Measurements from ENCODE around the gene PTPRA. TPM values are rescaled to one million over a fixed set of nuclear protein-coding genes. Genes with fewer than 3 reads are reported as not detected.

PTPRA gene
- polyA plus RNA-seq, 1 experiment = 87.4 TPM

DNA sequence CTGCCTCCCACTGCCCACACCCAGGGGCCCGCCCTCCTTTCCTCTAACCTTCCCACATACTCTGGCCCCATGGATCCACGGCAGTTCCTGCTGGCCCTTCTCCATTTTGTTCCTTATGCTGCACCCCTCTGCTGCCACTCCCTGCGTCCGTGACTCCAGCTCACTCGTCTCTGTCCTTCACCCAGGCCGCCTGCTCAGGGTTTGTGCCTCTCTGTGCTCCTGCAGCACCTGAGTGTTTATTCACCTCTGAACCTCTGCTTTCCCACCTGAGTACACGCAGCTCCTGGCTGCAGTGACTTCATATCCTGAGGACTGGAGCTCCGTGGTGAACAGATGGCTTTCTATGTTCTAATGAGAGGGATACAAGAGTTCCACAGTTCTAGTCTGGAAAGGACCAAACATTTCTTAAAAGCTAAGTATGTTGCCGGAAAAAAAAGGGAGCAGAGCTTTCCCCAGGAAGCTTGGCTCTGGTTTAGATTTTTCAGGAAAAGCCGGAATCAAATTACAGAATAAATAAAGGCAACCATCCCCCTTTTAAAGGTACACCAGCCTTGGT, 168.7 kb downstream of the PTPRA start:
- POLR2A ChIA-PET = interaction anchor here (0.5 to 0.6 kb wide), 2 partner anchors 10 to 71 kb away, joined by 5 to 7 read pairs; no protein-coding TSS in a partner anchor
- Histone ChIP-seq H3K4me3 (ENCODE audit: low read depth, low read length) (peak overlapping the region; percentile 29), H3K27me3 (ENCODE audit: control insufficient read depth, insufficient read depth, low read length) (no peaks in the 10 kb centered on the region), H3K27ac (ENCODE audit: low read depth, low read length) (peak overlapping the region; percentile 21), H3K9me3 (ENCODE audit: control insufficient read depth, insufficient read depth, low read length) (no peaks in the 10 kb centered on the region; the same call in 1 of the 2 replicates)
- CTCF ChIA-PET = interaction anchor here (0.6 to 2.6 kb wide), 5 partner anchors 11 to 613 kb away, joined by 3 to 15 read pairs (median 5); no protein-coding TSS in a partner anchor
- no peak for TF ChIP-seq CTCF (IDR thresholded peaks at IDR 0.05; ENCODE audit: low read depth, low read length)
- DNase-seq (ENCODE audit: low read depth, low spot score) = no peak

DNA sequence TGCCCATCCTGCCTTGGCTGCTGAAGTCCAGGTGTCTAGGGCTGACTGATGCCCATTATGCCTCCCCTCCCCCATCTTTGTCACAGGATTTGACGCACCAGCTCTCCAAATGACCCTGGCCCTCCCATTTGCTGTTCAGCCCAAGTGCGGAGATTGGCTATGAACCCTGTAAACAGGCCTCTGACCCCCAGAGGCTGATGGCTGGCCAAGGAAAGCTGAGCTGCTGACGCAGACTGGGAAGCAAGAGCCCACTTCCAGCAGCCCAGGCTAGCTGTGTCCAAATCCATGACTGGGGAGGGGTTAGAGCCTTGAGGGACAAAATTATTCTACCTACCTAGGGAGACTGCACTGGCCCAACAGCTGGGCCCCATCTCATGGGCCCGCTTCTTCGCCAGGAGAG, 169.3 kb downstream of the PTPRA start:
- Histone ChIP-seq H3K27me3 (ENCODE audit: control insufficient read depth, insufficient read depth, low read length) (no peaks in the 10 kb centered on the region), H3K9me3 (ENCODE audit: control insufficient read depth, insufficient read depth, low read length) (no peaks in the 10 kb centered on the region; the same call in 1 of the 2 replicates), H3K4me3 (ENCODE audit: low read depth, low read length) (no peak overlapping the region), H3K27ac (ENCODE audit: low read depth, low read length) (no peak overlapping the region)
- ChIA-PET POLR2A (interaction anchor here (0.6 kb wide), 1 partner anchor 70 kb away, joined by 7 read pairs; no protein-coding TSS in a partner anchor), CTCF (interaction anchor here (1.0 to 2.6 kb wide), 3 partner anchors 11 to 291 kb away, joined by 4 to 15 read pairs (median 14); no protein-coding TSS in a partner anchor)
- DNase-seq (ENCODE audit: low read depth, low spot score) = no peak
- no peak for TF ChIP-seq CTCF (IDR thresholded peaks at IDR 0.05; ENCODE audit: low read depth, low read length)

DNA sequence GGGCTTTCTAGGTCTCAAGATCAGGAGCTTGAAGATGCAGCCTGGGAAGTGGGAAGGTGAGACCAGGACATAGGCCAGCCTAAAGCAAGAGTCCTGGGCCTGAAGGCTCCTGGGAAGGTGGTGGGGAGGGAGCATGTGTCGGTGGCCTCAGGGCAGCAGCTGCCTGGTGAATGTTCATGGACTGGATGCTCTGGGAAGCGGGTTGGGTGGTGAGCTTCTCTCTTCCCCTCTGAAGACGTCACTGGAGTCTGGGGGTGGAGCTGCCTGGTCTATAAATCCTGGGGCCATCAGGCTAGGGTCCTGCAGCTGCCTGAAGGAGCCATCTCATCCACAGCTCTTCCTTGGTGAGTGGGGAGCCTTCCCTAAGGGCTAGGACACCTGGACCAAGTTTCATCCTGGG, 170.0 kb downstream of the PTPRA start, which contains the start of gene GNRH2:
GNRH2 (plus strand) TSS at position 301 of the 400 bp plus-strand sequence. CDS start 793 bp downstream, outside the sequence.
- no peak for TF ChIP-seq CTCF (IDR thresholded peaks at IDR 0.05; ENCODE audit: low read depth, low read length)
- POLR2A ChIA-PET = no interaction called here
- CTCF ChIA-PET = interaction anchor here (2.6 kb wide), 1 partner anchor 10 kb away, joined by 15 read pairs; no protein-coding TSS in a partner anchor

DNA sequence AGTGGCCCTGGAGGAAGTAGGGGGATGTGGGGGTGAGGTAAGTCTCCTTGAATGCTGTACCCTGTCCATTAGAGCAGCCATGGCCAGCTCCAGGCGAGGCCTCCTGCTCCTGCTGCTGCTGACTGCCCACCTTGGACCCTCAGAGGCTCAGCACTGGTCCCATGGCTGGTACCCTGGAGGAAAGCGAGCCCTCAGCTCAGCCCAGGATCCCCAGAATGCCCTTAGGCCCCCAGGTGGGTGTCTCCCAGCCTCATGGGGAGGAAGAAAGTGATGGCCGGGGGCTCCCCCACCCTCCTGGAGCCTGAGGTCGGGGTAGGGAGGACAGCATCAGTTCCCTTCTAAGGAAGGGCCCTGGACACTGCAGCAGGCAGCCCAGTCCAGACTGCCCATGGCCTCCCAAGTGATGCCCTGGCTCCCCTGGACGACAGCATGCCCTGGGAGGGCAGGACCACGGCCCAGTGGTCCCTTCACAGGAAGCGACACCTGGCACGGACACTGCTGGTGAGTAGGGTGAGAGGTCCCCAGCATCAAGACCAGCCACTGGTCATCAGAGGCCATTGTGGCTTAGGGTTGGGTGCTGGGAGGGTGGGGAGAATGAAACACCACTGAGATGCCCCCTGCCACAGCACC, 171.2 kb downstream of the PTPRA start:
- Histone ChIP-seq H3K4me3 (ENCODE audit: low read depth, low read length) (no peak overlapping the region), H3K9me3 (ENCODE audit: control insufficient read depth, insufficient read depth, low read length) (no peaks in the 10 kb centered on the region; the same call in 1 of the 2 replicates), H3K27me3 (ENCODE audit: control insufficient read depth, insufficient read depth, low read length) (no peaks in the 10 kb centered on the region), H3K27ac (ENCODE audit: low read depth, low read length) (peak overlapping the region; percentile 65)
- ChIA-PET POLR2A (no interaction called here), CTCF (no interaction called here)
- no peak for TF ChIP-seq CTCF (IDR thresholded peaks at IDR 0.05; ENCODE audit: low read depth, low read length)
- DNase-seq (ENCODE audit: low read depth, low spot score) = no peak

More for the DNA sequence above, 170.0 kb downstream of the PTPRA start, which contains the start of gene GNRH2:
- Histone ChIP-seq H3K27me3 (ENCODE audit: control insufficient read depth, insufficient read depth, low read length) (no peaks in the 10 kb centered on the region), H3K4me3 (ENCODE audit: low read depth, low read length) (no peak within 1 kb of the TSS), H3K9me3 (ENCODE audit: control insufficient read depth, insufficient read depth, low read length) (no peaks in the 10 kb centered on the region; the same call in 1 of the 2 replicates), H3K27ac (ENCODE audit: low read depth, low read length) (peak within 1 kb of the TSS; percentile 21)
- DNase-seq (ENCODE audit: low read depth, low spot score) = no peak
